CD4-positive, alpha-beta T cell treated with Interleukin-12 subunit alpha and Interleukin-12 subunit beta, for 1 hour (primary cell): ENCODE data around the gene MIOX.

Experiments used
- DNase-seq: peaks from one replicate; pipeline ENCODE4 v3.0.0-alpha.2; 2020

The MIOX gene

DNA sequence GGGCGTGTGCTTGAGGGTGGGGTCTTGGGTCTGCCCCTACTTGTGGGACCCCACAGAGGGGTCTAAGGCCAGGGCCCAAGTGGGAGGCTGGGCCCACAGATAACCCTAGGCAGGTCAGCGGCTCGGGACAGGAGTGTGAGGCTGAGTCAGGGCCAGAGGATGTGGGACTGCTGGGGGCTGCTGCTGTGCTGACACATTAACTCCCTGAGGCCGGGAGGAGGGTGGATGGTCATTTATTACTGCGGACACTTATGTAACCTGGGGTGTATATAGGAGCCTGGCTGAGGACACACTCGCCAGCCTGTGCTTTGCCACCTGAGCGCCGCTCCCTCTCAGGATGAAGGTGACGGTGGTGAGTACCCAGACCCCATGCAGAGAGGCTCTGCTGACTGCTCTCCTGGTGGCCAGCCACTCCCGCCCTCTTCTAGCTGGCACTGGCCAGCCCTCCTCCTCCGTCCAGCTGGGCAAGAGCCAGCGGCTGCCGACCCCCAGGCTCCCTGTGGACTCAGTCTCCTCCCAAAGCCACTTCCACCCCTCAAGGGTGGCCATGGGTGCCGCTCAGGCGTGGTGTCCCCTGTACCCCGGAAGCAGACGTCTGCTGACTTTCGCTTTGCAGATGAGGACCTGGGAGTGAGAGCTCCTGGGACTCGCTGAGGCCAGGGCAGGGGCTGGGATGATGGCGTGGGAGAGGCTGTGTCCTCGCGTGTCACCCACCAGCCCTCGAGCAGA, at the start of gene MIOX:
Gene MIOX (plus strand): TSS at position 299 of the 729 bp plus-strand sequence. CDS start 39 bp downstream, at position 338.
- DNase-seq = no peak

DNA sequence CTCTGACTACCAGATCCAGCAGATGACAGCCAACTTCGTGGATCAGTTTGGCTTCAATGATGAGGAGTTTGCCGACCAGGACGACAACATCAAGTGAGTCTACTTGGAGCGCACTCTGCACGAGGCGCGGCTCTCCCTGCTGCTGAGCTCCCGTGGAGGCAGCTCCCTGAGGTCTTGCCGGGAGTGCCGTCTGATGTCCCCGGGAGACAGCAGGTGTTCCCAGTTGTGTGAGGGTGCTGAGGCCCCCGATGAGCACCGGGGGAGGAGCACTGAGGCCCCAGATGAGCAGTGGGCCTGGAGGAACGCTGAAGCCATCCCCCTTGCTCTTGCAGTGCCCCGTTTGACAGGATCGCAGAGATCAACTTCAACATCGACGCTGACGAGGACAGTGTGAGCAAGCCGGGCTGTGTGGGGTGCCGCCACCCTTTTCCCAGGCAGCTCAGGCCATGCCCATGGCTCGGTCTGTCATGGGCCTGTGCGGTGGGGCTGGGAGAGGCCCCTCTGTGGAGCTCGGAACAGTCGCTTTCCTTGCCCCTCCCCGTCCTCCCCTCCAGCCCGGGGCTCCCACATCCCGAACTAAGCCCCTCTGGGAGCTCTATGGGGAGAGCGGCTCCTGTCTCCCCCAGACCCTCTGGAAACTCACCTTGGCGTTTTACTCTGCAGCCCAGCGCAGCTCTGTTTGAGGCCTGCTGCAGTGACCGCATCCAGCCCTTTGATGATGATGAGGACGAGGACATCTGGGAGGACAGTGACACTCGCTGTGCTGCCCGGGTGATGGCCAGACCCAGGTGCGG, 49.0 kb upstream of the MIOX start:
- DNase-seq = no peak

DNA sequence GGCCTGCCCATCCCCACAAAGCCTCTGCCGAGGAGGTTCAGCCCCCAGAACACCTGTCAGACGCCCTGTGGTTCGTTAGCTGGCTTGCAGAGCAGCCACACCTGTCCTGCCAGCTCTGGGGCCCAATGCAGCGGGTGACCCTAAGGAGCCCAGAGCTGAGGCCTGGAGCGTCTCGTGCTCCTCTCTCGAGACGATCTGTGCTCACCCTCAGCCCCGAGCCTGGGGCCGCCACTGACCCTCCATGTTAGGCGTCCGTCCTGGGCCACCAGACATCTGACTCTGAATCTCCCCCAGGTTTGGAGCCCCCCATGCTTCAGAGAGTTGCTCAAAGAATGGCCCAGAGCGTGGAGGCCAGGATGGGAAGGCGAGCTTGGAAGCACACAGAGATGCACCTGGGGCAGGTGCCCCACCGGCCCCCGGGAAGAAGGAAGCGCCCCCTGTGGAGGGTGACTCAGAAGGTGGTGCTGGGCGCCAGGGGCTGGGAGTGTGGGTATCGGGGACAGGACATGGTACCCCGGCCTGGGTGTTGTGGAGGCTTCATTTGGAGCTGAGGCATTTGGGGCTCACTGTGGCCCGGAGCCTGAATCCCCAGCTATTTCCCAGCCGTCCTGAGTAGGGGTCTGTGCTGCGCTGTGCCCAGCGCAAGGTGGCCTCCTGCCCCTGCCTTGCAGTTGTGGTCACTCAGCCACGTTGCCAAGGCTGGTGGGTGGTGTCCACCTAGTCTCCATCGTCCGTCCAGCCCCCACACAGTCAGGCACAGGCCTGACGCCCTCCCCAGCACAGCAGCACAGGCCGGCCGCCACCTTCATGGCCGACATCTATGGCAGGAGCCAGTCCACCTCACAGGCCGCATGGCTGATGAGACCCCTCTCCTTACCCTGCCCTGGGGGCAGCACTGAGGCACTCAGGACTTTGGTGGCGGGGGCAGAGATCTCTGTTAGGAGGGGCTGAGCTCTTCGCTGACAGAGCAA, 48.1 kb upstream of the MIOX start:
- no peak for DNase-seq

DNA sequence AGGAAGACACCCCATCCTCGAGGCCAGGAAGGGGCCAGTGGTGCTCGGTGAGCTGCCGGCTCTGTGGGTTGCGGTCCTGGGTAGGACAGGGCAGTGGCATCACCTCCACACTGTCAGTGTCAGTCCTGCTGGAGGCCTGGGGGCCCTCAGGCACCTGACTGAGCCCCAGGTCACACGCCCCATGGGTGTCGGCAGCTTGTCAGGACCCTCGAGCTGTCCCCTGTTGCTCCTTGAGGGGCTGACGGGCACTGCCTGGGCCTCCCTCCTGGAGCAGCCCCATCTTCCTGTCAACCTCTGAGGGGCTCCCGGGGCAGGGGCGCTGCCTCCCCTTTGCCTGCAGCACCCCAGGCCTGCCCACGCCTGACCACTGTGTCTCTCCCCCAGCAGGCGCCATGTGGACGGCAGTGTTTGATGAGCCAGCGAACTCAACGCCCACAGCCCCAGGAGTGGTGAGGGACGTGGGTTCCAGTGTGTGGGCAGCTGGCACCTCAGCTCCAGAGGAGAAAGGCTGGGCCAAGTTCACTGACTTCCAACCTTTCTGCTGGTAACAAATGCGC, 47.3 kb upstream of the MIOX start:
- no peak for DNase-seq

DNA sequence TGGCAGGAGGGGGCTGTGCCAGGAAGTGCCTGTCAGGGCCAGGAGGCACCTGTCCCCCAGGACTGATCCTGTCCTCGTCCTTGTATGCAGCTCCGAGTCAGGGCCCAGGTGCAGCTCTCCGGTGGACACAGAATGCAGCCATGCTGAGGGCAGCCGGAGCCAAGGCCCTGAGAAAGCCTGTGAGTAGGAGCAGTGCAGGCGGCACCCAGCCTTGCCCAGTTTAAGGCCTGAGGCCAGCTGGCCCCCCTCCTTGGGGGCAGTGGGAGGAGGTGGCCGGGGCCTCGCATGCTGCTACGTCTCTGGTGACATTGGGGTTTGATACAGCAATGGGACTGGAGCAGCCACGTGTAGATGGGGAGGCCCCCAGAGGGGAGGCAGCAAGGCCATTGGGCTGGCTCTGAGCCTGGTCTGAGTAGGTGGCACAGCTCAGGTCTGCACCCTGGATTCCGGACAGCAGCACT, 46.8 kb upstream of the MIOX start:
- no peak for DNase-seq

DNA sequence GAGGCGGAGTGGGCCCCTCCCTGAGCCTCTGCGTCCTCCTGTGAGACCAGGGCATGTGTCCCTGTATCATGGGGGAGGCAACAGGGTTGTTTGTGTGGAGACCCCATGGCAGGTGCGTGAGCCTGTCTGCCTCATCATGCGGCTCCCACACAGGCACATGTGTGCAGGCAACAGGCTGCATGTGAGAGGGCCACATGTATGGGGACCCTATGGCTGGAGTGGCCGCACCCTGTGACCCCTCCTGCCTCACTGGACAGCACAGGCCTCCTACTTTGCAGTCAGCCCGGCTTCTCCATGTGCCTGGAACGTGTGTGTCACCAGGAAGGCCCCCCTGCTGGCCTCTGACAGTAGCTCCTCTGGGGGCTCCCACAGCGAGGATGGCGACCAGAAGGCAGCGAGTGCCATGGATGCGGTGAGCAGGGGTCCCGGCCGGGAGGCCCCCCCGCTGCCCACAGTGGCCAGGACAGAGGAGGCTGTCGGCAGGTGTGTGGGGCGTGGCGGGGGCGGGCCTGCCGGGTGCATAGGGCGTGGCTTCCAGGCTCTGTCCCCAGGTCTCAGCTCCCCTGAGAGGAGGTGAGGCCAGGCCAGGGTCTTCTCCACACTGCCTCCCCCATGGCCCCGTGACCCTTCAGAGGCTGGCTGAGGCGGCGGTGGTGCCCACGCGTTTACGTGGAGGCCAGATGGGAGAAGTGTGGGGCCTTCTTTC, 46.0 kb upstream of the MIOX start:
- DNase-seq = no peak

DNA sequence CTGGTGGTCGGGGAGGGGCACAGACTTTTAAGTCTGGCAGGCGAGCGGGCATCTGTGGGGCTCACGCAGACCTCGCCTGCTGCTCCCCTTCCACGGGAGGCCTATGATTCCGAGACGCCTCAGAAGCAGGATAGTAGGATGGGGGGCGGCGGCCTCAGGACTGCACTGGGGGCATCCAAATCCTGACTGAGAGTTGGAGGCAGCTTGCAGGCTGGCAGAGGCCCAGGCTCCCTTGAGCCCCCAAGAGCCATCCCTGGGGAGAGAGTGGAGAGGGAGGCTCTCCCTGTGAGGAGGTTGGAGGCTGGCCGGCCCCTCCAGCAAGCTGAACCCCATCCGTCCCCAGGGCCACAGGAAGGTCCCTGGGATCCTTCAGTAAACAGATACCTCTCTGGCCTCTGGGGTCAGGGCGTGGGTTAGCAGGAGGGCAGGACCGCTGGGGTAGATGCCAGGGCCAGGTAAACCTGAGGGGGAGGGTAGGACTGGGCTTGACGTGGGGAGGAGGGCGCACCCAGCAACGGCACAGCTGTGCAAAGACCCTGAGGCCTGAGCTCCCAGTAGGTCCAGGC, 45.1 kb upstream of the MIOX start:
- DNase-seq = no peak

DNA sequence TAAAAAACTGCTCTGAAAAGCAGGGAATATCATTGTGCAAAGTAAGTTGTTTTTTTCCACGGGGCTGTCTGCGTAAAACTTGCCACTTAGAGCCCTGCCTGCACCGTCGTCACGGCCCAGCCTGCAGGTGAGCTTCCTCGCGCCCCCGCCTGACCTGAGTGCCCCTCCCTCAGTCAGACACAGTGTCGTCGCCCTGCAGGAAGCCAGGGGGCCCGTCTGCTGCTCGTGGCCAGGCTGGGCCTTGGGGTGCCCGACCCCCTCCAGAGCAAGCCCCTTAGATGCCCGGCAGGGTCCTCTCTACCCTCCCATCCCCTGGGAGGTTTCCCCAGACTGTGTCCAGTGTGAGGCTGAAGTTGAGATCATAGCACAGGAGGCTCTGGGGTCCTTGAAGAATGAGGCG, 43.5 kb upstream of the MIOX start:
- no peak for DNase-seq

DNA sequence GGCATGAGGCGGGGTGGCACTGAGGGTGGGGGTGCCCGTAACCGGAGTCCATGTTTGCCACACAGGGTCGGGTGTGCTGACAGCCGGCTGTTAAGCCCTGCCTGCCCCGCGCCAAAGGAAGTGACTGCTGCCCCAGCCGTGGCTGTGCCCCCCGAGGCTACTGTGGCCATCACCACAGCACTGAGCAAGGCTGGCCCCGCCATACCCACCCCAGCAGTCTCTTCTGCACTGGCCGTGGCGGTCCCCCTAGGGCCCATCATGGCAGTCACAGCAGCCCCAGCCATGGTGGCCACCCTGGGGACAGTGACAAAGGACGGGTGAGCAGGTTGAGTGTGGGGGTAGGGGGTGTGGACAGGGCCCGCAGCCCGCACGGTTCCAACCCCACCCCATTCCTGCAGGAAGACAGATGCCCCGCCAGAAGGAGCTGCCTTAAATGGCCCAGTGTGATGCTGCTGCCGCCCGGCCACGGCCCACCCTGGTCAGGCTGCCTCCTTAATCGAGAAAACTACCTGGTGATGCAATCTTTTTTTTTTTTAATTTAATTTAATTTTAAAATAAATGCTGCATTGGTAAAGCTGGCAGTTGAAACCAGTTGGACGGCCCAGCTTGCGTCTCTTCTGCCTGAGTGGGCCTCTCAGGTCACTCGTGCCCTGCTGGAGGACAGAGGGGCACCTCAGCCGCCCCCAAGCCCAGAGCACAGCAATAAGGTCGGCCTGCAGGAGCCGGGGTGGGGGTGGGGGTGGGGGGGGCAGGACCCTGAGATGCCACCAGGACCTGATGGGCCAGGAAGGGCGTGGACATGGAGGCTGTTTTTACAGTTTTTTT, 42.6 kb upstream of the MIOX start:
- no peak for DNase-seq

DNA sequence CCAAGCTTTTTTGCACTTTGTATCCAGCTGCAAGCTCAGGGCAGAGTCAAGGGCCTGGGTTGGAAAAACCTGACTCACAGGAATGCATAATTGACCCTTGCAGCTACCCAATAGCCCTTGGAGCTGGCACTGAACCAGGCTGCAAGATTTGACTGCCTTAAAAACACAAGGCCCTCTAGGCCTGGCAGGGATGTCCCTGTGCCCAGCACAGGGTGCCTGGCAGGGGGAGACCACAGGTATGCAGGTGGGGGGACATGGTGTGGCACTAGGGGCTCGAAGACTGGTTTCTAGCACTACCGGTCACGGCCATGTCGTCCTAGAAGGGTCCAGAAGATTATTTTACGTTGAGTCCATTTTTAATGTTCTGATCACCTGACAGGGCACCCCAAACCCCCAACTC, 42.0 kb upstream of the MIOX start:
- no peak for DNase-seq

DNA sequence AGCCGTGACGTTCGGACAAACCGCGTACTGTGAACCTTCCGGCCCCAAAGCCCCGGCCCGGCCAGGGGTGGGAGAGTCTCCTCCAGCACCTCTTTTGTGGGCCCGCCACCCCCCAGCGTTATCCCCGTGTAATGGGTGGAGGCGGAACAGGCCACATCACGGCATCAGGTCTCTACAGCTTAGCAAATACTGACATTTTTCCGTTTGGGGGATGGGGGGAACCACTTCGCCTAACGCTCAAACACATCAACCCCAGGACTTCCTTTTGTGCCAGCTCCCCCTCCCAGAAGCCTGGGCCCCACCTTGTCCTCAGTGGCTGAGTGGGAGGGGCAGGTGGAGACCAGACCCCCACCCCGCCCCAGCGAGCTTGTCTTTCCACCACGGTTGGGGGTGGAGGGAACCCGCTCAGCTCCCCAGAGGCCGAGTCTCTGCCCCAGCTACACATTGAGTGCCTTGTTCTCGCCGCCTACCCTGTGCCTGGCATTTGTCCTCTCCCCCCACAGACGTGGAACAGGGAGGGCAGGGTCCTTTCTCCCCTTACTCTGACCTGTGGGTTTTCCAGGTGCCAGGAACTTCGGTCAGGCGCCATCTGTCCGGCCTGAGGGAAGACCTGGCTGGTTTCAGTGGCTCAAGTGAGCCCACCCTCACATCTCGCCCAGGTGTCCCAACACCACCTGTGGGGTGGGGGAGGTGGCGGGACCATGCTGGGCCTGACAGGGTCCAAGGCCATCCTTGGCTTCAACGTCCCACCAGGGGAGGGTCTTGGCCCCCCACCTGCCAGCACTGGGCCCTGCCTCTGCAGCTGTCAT, 41.4 kb upstream of the MIOX start:
- DNase-seq = peak; percentile 49

DNA sequence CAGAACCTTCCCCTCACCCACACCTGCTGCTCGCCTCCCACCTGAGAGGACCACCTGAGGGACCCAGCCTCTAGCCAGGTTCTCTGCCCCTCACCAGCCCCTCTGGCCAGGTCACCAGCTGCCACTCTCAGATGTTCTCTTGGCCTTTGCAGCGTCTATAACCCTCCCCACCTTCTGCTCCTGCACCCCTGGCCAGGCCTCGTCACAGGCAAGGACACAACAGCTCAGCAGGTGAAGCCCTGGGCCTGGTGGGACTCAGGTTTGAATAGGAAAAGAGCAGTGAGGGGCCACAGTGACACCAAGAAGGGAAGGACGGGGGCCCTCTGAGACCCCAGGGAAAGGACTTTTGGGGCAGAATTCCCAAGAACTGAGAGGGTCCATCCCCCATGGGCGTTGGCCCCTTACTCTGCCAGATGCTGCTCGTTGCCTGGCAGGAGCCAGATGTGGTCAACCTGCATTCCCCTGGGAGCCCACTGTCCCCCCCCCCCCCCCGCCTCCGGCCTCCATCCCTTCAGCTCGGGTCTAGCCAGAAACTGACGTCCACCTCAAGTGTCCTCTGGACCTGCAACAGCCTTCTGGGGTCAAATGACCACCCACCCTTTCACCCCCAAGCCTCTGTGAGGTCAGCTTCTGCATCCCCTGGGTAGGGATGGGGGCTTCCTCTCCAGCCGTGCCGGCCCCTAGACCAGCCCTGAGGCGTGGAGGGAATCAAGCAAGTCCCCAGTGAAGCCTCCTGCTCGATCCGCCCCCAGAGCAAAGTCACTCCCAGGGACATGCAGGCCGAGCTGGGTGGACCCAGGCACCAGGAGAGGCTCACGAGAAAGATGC, 40.6 kb upstream of the MIOX start:
- DNase-seq = no peak

DNA sequence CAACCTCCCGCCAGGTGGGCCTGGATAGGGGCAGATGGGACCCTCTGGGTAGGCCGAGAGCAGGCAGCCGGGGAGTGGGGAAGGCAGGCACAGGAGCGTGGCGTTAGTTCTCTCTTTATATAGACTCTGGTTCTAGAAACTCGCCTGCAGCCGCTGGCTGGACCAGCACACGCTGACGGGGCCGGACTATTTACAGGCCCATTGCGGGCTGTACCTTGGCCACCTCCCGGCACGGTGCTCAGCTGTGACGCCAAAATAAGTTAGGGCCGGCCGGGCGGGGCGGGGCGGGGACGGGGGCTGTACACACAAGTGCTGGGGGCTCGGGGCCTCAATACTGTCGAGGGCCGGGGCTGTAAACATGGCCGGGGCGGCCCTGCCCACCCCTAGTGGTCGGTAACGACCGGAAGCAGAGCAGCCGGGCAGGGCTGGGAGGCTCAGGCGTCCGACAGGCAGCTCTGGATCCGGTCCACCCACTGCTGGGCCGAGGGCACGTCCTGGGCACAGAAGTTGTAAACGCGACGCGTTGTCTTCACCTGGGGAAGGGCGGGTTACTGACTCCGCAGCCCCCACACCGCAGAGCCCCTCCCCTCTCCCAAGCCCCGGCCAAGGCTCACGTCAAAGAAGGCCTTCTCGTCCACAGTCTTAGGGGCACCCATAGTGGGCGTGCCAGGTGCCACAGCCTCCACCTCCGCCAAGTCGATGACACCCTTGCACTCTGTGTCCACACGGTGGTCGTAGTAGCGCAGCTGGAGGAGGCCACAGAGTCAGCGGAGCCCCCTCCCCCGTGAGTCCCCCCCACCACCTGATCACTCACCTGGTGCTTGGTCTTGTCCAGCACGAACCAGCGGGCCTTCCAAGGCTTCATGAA, 39.7 kb upstream of the MIOX start:
- DNase-seq = no peak

DNA sequence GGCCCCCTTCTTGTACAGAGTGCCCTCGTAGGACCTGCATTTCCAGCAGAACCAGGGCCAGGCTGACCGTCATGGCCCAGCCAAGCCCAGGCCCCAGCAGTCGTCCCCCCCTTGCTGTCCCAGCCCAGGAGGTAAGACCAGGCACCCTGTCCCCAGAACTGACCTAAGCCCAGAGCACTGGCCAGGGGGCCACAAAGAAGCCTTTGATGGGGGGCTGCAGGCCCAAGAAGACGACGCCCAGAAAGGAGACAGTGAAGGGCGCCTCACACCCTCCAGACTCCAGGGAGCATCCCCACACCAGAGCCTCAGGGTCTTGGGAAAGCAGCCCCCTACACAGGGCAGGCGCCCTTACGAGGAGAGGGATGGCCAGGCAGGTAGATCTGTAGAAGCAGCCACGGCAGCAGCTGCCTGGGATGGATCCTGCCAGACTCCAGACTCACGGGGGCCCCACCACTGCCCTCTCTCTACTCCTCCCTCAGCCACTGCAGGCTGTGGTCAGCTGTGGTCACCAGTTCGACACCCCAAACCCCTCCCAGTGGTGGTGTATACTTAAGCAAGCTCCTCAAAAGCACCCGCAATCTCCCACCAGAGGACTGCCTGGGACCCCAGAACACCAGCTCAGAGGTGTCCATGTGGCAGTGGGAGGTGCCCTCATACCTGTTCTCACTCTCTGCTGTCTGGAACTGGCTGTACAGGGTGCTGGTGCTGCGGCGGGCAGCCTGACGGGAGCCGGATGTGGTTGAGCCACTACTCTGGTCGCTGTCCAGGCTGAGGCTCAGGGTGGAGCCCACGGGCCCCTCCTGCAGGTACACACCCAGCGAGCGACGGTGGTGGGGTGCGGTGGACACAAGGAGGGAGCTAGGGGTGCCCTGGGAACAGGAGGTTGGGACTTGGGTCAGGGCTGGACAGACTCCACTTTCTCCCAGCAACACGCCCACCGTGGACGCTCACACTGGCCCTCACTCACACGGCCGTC, 38.8 kb upstream of the MIOX start:
- DNase-seq = no peak

DNA sequence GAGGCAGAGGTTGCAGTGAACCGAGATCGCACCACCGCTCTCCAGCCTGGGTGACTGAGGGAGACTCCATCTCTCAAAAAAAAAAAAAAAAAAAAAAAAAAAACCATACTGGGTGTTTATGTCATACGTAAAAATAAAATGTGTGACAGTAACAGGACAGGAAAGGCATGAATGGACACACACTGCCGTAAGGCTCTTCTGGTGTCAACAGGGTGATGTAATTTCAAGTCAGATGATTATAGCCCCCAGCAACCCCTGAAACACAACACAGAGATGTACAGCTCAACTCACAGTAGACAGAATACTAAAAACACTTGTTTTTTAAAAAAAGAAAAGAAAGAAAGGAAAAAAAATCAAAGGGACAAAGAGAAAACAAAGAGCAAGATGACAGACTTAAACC, 34.0 kb upstream of the MIOX start:
- DNase-seq = no peak

DNA sequence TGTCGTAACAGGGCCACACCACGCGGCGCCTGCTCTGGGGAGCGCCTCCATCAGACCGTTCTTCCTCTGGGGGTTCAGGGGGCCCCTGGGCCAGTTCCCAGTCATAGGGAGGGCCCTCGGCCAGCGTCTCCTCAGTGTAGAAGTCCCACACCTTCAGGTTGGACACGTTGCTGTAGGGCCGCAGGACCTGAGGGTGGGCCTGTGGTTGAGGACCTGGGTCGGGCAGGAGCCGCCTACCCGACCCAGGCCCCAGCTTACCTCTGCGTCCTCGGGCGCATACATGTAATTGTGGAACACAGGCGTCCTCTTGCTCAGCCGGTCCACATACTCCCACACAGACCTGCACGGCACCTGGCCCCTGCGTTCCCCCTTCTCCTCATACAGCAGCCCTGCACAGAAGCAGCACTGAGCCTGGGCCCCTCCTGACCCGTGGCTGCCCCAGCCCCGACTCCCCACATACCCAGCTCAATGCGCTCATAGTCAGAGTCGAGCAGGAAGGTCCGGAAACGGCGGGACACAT, 32.0 kb upstream of the MIOX start:
- no peak for DNase-seq

DNA sequence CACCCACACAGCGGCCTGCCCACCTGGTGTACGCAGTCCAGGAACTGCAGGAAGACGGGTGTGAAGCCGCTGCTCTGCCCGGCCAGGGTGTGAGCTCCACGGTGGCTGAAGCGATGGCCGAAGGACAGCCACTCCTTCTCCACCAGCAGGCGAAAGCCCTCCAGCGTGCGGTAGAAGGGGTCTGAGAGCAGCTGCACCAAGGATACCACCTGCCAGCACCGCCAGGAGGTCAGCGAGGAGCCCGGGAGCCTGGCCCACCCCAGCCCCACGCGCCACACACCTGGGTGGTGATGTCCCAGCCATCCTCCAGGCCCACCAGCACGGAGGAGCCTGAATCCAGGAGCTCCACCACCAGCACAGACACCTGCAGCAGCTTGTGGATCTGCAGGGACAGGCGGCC, 31.5 kb upstream of the MIOX start:
- no peak for DNase-seq
